Endodermal cell (in vitro differentiated cells): ENCODE measurements around the gene ABCA7. TPM values are rescaled to one million over a fixed set of nuclear protein-coding genes. Genes with fewer than 3 reads are reported as not detected.

Source experiments
- DNase-seq: peaks from one replicate; pipeline ENCODE4 v3.0.0-alpha.2; 2017
- H3K27ac ChIP-seq: 2 replicates; pipeline ENCODE4 v1.5.1; 2013; ENCODE audit warnings: mild to moderate bottlenecking, low read depth, low read length, moderate library complexity
- H3K27me3 ChIP-seq: 2 replicates; pipeline ENCODE4 v1.6.1; 2013; ENCODE audit warnings: mild to moderate bottlenecking, low read length, moderate library complexity; ENCODE audit not compliant: insufficient read depth, control insufficient read depth, poor library complexity, severe bottlenecking
- H3K36me3 ChIP-seq: 2 replicates; pipeline ENCODE4 v1.7.0; 2013; ENCODE audit warnings: mild to moderate bottlenecking, low read length, moderate library complexity; ENCODE audit not compliant: control insufficient read depth, insufficient read depth
- H3K4me1 ChIP-seq: one replicate; pipeline ENCODE4 v1.7.0; 2013; ENCODE audit warnings: low read length; ENCODE audit not compliant: control insufficient read depth, insufficient read depth
- H3K4me3 ChIP-seq: 2 replicates; pipeline ENCODE4 v1.5.1; 2013; ENCODE audit warnings: mild to moderate bottlenecking, low read length, moderate library complexity
- H3K9ac ChIP-seq: 2 replicates; pipeline ENCODE4 v1.6.1; 2013; ENCODE audit warnings: mild to moderate bottlenecking, low read length, moderate library complexity; ENCODE audit not compliant: poor library complexity, severe bottlenecking; ENCODE audit errors: extremely low read depth
- H3K9me3 ChIP-seq: 2 replicates; pipeline ENCODE4 v1.6.1; 2013; ENCODE audit warnings: mild to moderate bottlenecking, low read length, moderate library complexity; ENCODE audit not compliant: control insufficient read depth
- H3K27ac Mint-ChIP-seq: 2 replicates; pipeline ENCODE4 v1.8.0; 2020; ENCODE audit warnings: mixed read lengths
- H3K27me3 Mint-ChIP-seq: 2 replicates; pipeline ENCODE4 v1.8.0; 2021; ENCODE audit warnings: mild to moderate bottlenecking, mixed read lengths; ENCODE audit not compliant: insufficient read depth
- H3K36me3 Mint-ChIP-seq: 2 replicates; pipeline ENCODE4 v1.8.0; 2020; ENCODE audit warnings: low read depth, mixed read lengths
- H3K4me1 Mint-ChIP-seq: 2 replicates; pipeline ENCODE4 v1.8.0; 2020; ENCODE audit warnings: mixed read lengths
- H3K4me3 Mint-ChIP-seq: 2 replicates; pipeline ENCODE4 v1.8.0; 2020; ENCODE audit warnings: mild to moderate bottlenecking, moderate library complexity, mixed read lengths
- H3K9me3 Mint-ChIP-seq: 2 replicates; pipeline ENCODE4 v1.8.0; 2020; ENCODE audit warnings: mild to moderate bottlenecking, mixed read lengths
- WGBS, 2 experiments: methylation state at CpG; one replicate each; pipeline versions ENCODE4 v1.1.5 to v1.1.7; 2013; ENCODE audit warnings: missing lambda C conversion rate in 2 of 2, mixed read lengths in 1 of 2; ENCODE audit not compliant: insufficient coverage in 1 of 2, insufficient read length in 1 of 2; 5-methylcytosine and 5-hydroxymethylcytosine counted together
- total RNA-seq, 2 donors: library from RNA; stranded (reverse); fragmentation: NEBNext Ultra II Directional in 1 of 2; extraction: Animal tissue kit (Norgen Biotek cat#: 25700) in 1 of 2; gene quantifications; 2 replicates in 1 of 2; 3 replicates in 1 of 2; pipeline ENCODE4 v1.2.1, GENCODE V29; 2021
- TF ChIP-seq, protein P1 (sequence below): fragments of 200-600 bp; sonication (generic); conservative IDR thresholded peaks from 2 replicates; pipeline ENCODE4 v1.5.0; 2021; ENCODE audit warnings: antibody characterized with exemption, mild to moderate bottlenecking

The ABCA7 gene
- total RNA-seq, 2 donors from 2014 or later: 67.2 to 68.7 TPM

DNA sequence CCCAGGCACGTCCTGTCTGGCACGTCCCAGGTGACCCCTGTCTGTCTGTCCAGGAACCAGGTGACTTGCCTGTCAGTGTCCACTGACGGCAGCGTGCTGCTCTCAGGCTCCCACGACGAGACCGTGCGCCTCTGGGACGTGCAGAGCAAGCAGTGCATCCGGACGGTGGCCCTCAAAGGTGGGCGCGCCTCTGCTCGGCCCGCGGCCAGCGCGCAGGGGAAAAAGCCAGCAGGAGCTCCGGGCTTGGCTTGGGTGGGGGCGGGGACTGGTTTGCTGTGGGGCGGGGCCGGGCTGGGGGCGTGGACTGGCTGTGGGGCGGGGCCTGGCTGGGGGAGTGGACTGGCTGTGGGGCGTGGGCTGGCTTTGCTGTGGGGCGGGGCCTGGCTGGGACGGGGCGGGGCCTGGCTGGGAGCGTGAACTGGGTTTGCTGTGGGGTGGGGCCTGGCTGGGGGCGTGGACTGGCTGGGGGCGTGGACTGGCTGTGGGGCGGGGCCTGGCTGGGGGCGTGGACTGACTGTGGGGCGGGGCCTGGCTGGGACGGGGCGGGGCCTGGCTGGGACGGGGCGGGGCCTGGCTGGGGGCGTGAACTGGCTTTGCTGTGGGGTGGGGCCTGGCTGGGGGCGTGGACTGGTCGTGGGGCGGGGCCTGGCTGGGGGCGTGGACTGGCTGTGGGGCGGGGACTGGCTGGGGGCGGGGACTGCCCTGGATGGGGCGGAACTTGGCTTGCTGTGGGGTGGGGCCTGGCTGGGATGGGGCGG, 48.6 kb upstream of the ABCA7 start:
- Histone ChIP-seq H3K27ac (no peak overlapping the region), H3K4me1 (no peaks in the 10 kb centered on the region), H3K4me3 (no peak overlapping the region), H3K27me3 (peaks cover 4% of the 10 kb centered on the region), H3K36me3 (peaks cover 33% of the 10 kb centered on the region), H3K9me3 (no peaks in the 10 kb centered on the region), H3K9ac (no peak overlapping the region)
- 86% methylated on average over 14 to 34 of the region's 47 CpGs for WGBS, 2 experiments
- H3K27ac Mint-ChIP-seq: no peak overlapping the region
- no peaks in the 10 kb centered on the region for H3K9me3 Mint-ChIP-seq
- H3K4me1 Mint-ChIP-seq: peaks cover under 1% of the 10 kb centered on the region
- peaks cover 6% of the 10 kb centered on the region for H3K27me3 Mint-ChIP-seq
- H3K36me3 Mint-ChIP-seq: peaks cover 25% of the 10 kb centered on the region
- H3K4me3 Mint-ChIP-seq: no peak overlapping the region
- TF ChIP-seq, protein P1, sequence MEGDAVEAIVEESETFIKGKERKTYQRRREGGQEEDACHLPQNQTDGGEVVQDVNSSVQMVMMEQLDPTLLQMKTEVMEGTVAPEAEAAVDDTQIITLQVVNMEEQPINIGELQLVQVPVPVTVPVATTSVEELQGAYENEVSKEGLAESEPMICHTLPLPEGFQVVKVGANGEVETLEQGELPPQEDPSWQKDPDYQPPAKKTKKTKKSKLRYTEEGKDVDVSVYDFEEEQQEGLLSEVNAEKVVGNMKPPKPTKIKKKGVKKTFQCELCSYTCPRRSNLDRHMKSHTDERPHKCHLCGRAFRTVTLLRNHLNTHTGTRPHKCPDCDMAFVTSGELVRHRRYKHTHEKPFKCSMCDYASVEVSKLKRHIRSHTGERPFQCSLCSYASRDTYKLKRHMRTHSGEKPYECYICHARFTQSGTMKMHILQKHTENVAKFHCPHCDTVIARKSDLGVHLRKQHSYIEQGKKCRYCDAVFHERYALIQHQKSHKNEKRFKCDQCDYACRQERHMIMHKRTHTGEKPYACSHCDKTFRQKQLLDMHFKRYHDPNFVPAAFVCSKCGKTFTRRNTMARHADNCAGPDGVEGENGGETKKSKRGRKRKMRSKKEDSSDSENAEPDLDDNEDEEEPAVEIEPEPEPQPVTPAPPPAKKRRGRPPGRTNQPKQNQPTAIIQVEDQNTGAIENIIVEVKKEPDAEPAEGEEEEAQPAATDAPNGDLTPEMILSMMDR: no peak
- DNase-seq: peak; percentile 97

DNA sequence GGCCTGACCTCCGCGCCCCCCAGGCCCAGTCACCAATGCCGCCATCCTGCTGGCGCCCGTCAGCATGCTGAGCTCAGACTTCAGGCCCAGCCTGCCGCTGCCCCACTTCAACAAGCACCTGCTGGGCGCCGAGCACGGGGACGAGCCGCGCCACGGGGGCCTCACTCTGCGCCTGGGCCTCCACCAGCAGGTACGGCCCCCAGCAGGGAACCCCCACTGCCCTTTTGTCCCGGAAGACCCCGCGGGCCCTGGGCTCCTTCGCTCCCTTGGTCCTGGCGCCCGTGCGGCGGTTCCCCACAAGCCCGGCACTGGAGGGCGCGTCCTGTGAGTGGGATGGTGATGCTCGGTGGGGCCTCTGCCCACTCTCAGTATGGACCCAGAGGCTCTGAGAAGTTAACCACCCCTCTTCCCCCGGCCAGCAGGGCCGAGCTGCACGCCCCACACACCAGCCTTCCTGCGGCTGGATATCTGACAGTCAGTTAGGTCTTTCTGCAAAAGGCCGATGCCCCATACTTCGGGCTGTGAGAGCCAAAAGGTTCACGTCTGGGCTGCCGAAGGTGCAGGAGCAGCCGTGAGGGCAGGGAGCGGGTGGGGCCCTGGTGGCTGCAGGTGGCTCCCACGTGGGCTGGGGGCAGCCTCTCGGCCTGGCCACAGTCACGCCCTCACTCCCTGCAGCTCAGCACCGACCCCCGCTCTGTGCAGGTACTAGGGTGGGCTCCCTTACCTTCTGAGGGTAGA, 47.8 kb upstream of the ABCA7 start:
- TF ChIP-seq, protein P1: no peak
- H3K9me3 Mint-ChIP-seq: no peaks in the 10 kb centered on the region

DNA sequence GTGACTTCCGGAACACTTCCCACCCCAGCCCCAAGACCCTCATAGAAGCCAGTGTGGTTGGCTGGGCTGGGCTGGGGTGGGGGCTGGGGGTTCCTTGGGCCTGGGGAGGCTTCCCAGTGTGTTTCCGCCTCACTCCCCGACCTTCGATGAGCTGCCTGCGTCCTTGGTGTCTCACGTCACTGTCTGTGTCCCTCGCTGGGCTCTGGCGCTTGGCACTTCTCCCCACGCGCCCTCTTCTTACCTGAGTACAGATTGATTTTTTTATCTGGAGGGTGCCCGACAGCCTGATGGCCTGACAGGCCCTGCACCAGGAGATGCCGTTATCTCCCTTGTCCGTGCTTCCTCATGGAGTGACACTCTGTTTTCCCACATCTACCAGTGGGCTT, 47.2 kb upstream of the ABCA7 start:
- no peak overlapping the region for H3K4me3 ChIP-seq
- Mint-ChIP-seq H3K4me1 (peaks cover 4% of the 10 kb centered on the region), H3K36me3 (peaks cover 15% of the 10 kb centered on the region), H3K27ac (no peak overlapping the region), H3K27me3 (peaks cover 18% of the 10 kb centered on the region), H3K9me3 (no peaks in the 10 kb centered on the region), H3K4me3 (no peak overlapping the region)
- no peak overlapping the region for H3K9ac ChIP-seq
- DNase-seq: no peak
- TF ChIP-seq, protein P1: no peak
- H3K36me3 ChIP-seq: peaks cover 22% of the 10 kb centered on the region
- WGBS, 2 experiments: 95 to 99% methylated on average over 12 to 13 of the region's 13 CpGs
- H3K9me3 ChIP-seq: no peaks in the 10 kb centered on the region
- H3K27me3 ChIP-seq: peaks cover 15% of the 10 kb centered on the region
- no peak overlapping the region for H3K27ac ChIP-seq
- no peaks in the 10 kb centered on the region for H3K4me1 ChIP-seq

More for the DNA sequence above, 47.8 kb upstream of the ABCA7 start:
- Mint-ChIP-seq H3K4me1 (peaks cover 4% of the 10 kb centered on the region), H3K27me3 (peaks cover 13% of the 10 kb centered on the region), H3K27ac (no peak overlapping the region), H3K4me3 (no peak overlapping the region), H3K36me3 (peaks cover 19% of the 10 kb centered on the region)
- no peak overlapping the region for H3K27ac ChIP-seq
- no peak for DNase-seq
- peaks cover 27% of the 10 kb centered on the region for H3K36me3 ChIP-seq
- H3K4me1 ChIP-seq: no peaks in the 10 kb centered on the region
- no peaks in the 10 kb centered on the region for H3K9me3 ChIP-seq
- H3K4me3 ChIP-seq: no peak overlapping the region
- no peak overlapping the region for H3K9ac ChIP-seq
- peaks cover 9% of the 10 kb centered on the region for H3K27me3 ChIP-seq
- 95 to 96% methylated on average over 26 to 40 of the region's 42 CpGs for WGBS, 2 experiments
